PC-3 (cell line): ENCODE results near the gene INF2. TPM values are rescaled to one million over a fixed set of nuclear protein-coding genes. Genes with fewer than 3 reads are reported as not detected.

Experiments
- ATAC-seq: fragments of 200-7000 bp; cut with Tn5 transposase; 2 replicates; pipeline ENCODE4 v1.9.1; 2020; ENCODE audit warnings: mild to moderate bottlenecking, moderate library complexity
- BruUV-seq: library from RNA; stranded (reverse); fragments of 400-500 nt; replicated peaks from 2 replicates; lab custom pipeline; 2021; lab: Mats Ljungman, UMichigan
- CTCF ChIA-PET: fragments of 300-600 bp; sonication (Branson Sonifier 250); formaldehyde crosslinking; loops from one replicate; lab custom pipeline; 2022; ENCODE audit warnings: antibody characterized with exemption; lab: Charles Lee
- POLR2A ChIA-PET: fragments of 300-600 bp; sonication (Branson Sonifier 250); formaldehyde crosslinking; loops from one replicate; lab custom pipeline; 2022; ENCODE audit warnings: antibody characterized with exemption; ENCODE audit not compliant: unreplicated experiment; lab: Charles Lee
- DNase-seq: peaks from one replicate; pipeline ENCODE4 v3.0.0-alpha.2; 2015
- H2AFZ ChIP-seq: fragments of 300-600 bp; sonication (generic); 2 replicates; pipeline ENCODE4 v1.6.0; 2016; ENCODE audit warnings: antibody characterized with exemption, low read length
- H3F3A ChIP-seq: fragments of 300-600 bp; sonication (generic); one replicate; pipeline ENCODE4 v1.6.0; 2017; ENCODE audit warnings: antibody characterized with exemption, low read length, control low read depth, mild to moderate bottlenecking; ENCODE audit not compliant: unreplicated experiment
- H3K27ac ChIP-seq: fragments of 300-600 bp; sonication (generic); 2 replicates; pipeline ENCODE4 v1.5.1; 2016; ENCODE audit warnings: mild to moderate bottlenecking, low read length
- H3K27me3 ChIP-seq: fragments of 300-600 bp; sonication (generic); 2 replicates; pipeline ENCODE4 v1.6.1; 2016; ENCODE audit warnings: low read length, mixed read lengths
- H3K36me3 ChIP-seq: fragments of 300-600 bp; sonication (generic); 2 replicates; pipeline ENCODE4 v1.6.1; 2016; ENCODE audit warnings: low read depth, mixed run types, low read length, mixed read lengths
- H3K4me1 ChIP-seq: fragments of 300-600 bp; sonication (generic); 2 replicates; pipeline ENCODE4 v1.5.1; 2016; ENCODE audit warnings: low read length; ENCODE audit not compliant: insufficient read depth
- H3K4me2 ChIP-seq: fragments of 300-600 bp; sonication (generic); 2 replicates; pipeline ENCODE4 v1.6.0; 2016; ENCODE audit warnings: low read length
- H3K4me3 ChIP-seq: fragments of 300-600 bp; sonication (generic); 2 replicates; pipeline ENCODE4 v1.5.1; 2016; ENCODE audit warnings: mild to moderate bottlenecking, low read length, mixed read lengths
- H3K79me2 ChIP-seq: fragments of 300-600 bp; sonication (generic); 2 replicates; pipeline ENCODE4 v1.6.1; 2017; ENCODE audit warnings: low read length, mixed read lengths
- H3K9ac ChIP-seq: fragments of 300-600 bp; sonication (generic); 2 replicates; pipeline ENCODE4 v1.6.0; 2016; ENCODE audit warnings: mild to moderate bottlenecking, low read length
- H3K9me2 ChIP-seq: fragments of 300-600 bp; sonication (generic); replicated peaks from 2 replicates; pipeline ENCODE4 v1.6.1; 2016; ENCODE audit warnings: mixed run types, low read length, mixed read lengths
- H3K9me3 ChIP-seq: fragments of 300-600 bp; sonication (generic); 2 replicates; pipeline ENCODE4 v1.6.1; 2016; ENCODE audit warnings: low read length, mixed read lengths
- H4K20me1 ChIP-seq: fragments of 300-600 bp; sonication (generic); 2 replicates; pipeline ENCODE4 v1.6.1; 2016; ENCODE audit warnings: low read length, mixed read lengths
- EZH2 ChIP-seq: fragments of 300-600 bp; sonication (generic); IDR thresholded peaks from one replicate; pipeline ENCODE4 v1.6.1; 2017; ENCODE audit warnings: antibody characterized with exemption, mild to moderate bottlenecking, low read length; ENCODE audit not compliant: unreplicated experiment
- EZH2phosphoT487 ChIP-seq: fragments of 300-600 bp; sonication (generic); IDR thresholded peaks from 2 replicates; pipeline ENCODE4 v1.6.1; 2018; ENCODE audit warnings: mild to moderate bottlenecking, antibody characterized with exemption, low read length, borderline replicate concordance
- intact Hi-C: fragments of 100-400 bp; cut with micrococcal nuclease; formaldehyde crosslinking; loops from 2 replicates; pipeline ENCODE4 v1.9.0; 2023
- total RNA-seq: library from RNA; depleted of rRNA; stranded (reverse); fragments of >200 nt; gene quantifications from 2 replicates; pipeline ENCODE4 v1.2.3, GENCODE V29; 2014
- TF ChIP-seq, protein P1 (sequence below): fragments of 300-600 bp; sonication (generic); conservative IDR thresholded peaks from 2 replicates; pipeline ENCODE4 v1.5.1; 2017; ENCODE audit warnings: antibody characterized with exemption, low read depth, mild to moderate bottlenecking, low read length

Gene INF2
- total RNA-seq, 1 experiment from 2014 or later, result 132 TPM

DNA sequence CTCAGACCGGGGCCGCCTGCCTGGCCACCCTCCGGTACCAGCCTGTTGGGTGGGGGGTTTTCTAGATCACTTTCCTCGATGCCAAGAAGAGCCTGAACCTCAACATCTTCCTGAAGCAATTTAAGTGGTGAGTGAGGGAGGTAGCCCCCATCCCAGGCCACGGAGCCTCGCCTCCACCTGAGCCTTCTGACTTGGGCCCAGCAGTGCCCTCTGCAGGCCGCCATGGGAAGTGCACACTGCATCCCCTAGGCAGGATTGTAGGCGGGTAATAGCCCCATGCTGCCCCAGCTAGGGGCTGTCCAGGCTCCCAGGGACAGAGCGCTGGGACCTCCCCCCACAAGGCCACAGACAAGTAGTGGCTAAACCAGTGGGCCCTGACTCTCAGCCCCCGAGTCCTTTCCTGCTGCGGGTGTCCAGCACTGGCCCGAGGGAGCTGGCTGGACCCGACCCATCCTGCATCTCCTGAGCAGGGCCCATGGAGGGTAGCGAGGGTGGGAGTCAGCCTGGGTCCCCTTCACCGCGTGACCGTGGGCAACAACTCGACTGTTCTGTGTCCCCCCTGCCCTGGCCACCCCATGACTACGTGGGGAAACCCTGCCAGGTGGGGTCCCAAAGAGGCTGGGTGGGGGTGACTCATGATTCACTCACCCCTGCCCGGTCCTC lies 19.3 kb downstream of the INF2 start:
- Histone ChIP-seq H2AFZ (no peak overlapping the region), H3K9ac (no peak overlapping the region), H3K4me1 (no peaks in the 10 kb centered on the region), H3K9me3 (no peaks in the 10 kb centered on the region), H3K9me2 (no peaks in the 10 kb centered on the region), H3K36me3 (peaks cover 8% of the 10 kb centered on the region; the same call in 1 of the 2 replicates), H3F3A (no peaks in the 10 kb centered on the region), H3K27ac (no peak overlapping the region), H3K4me2 (no peak overlapping the region), H3K79me2 (no peaks in the 10 kb centered on the region), H3K27me3 (no peaks in the 10 kb centered on the region), H4K20me1 (no peaks in the 10 kb centered on the region), H3K4me3 (no peak overlapping the region)
- ChIA-PET POLR2A (no interaction called here), CTCF (interaction anchor here (0.6 to 0.9 kb wide), 2 partner anchors 28 to 44 kb away, joined by 3 read pairs; no protein-coding TSS in a partner anchor)
- ATAC-seq, result peak; percentile 71
- BruUV-seq, result no TSS peak
- peak; percentile 80 for DNase-seq
- intact Hi-C loops, result loop anchor here (1.0 kb wide), 2 partner anchors 43 to 58 kb away; no protein-coding TSS in a partner anchor
- TF ChIP-seq EZH2phosphoT487, result no peak
- no peak for TF ChIP-seq EZH2
- TF ChIP-seq, protein P1, sequence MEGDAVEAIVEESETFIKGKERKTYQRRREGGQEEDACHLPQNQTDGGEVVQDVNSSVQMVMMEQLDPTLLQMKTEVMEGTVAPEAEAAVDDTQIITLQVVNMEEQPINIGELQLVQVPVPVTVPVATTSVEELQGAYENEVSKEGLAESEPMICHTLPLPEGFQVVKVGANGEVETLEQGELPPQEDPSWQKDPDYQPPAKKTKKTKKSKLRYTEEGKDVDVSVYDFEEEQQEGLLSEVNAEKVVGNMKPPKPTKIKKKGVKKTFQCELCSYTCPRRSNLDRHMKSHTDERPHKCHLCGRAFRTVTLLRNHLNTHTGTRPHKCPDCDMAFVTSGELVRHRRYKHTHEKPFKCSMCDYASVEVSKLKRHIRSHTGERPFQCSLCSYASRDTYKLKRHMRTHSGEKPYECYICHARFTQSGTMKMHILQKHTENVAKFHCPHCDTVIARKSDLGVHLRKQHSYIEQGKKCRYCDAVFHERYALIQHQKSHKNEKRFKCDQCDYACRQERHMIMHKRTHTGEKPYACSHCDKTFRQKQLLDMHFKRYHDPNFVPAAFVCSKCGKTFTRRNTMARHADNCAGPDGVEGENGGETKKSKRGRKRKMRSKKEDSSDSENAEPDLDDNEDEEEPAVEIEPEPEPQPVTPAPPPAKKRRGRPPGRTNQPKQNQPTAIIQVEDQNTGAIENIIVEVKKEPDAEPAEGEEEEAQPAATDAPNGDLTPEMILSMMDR, result peak; percentile 93

GRCh38 chr14:104709387-104710039 lies 20.1 kb downstream of the INF2 start:
- no peaks in the 10 kb centered on the region for H3K79me2 ChIP-seq
- H2AFZ ChIP-seq, result no peak overlapping the region
- no peak overlapping the region for H3K27ac ChIP-seq
- TF ChIP-seq, protein P1, result no peak
- TF ChIP-seq EZH2phosphoT487 (no peak), EZH2 (no peak)
- no peaks in the 10 kb centered on the region for H3K9me3 ChIP-seq
- H3F3A ChIP-seq, result no peaks in the 10 kb centered on the region
- H4K20me1 ChIP-seq, result no peaks in the 10 kb centered on the region
- ChIA-PET CTCF (interaction anchor here (0.6 to 0.9 kb wide), 2 partner anchors 29 to 44 kb away, joined by 3 read pairs; no protein-coding TSS in a partner anchor), POLR2A (no interaction called here)
- H3K4me2 ChIP-seq, result no peak overlapping the region
- peaks cover 5% of the 10 kb centered on the region; the same call in 1 of the 2 replicates for H3K36me3 ChIP-seq
- no peaks in the 10 kb centered on the region for H3K9me2 ChIP-seq
- intact Hi-C loops, result no loop called here
- BruUV-seq, result no TSS peak
- no peaks in the 10 kb centered on the region for H3K27me3 ChIP-seq
- no peaks in the 10 kb centered on the region for H3K4me1 ChIP-seq
- H3K9ac ChIP-seq, result no peak overlapping the region
- no peak for ATAC-seq
- DNase-seq, result no peak
- H3K4me3 ChIP-seq, result no peak overlapping the region
